ENCODE results near the gene MFRP.

The MFRP gene

GRCh38 chr11:119319136-119319699, 27.3 kb downstream of the MFRP start:
- in situ Hi-C loops (cut with MboI; ENCODE audit: low sequenced_read_pairs) = no loop called here

GRCh38 chr11:119318240-119319135, 28.0 kb downstream of the MFRP start:
- in situ Hi-C loops (cut with MboI; ENCODE audit: low sequenced_read_pairs) = no loop called here

GRCh38 chr11:119317592-119318239, 28.8 kb downstream of the MFRP start:
- in situ Hi-C loops (cut with MboI; ENCODE audit: low sequenced_read_pairs) = no loop called here

GRCh38 chr11:119316729-119317591, 29.5 kb downstream of the MFRP start, which contains the start of gene MCAM:
Gene MCAM, minus strand, starts transcription at chr11:119317130. Its CDS starts 29 bp downstream, at chr11:119317101.
- in situ Hi-C loops (cut with MboI; ENCODE audit: low sequenced_read_pairs) = no loop called here

- in situ Hi-C loops (cut with MboI; ENCODE audit: low sequenced_read_pairs) = no loop called here
Observed at GRCh38 chr11:119316016-119316728, 30.3 kb downstream of the MFRP start.

GRCh38 chr11:119315131-119316015, 31.1 kb downstream of the MFRP start:
- in situ Hi-C loops (cut with MboI; ENCODE audit: low sequenced_read_pairs) = no loop called here

- in situ Hi-C loops (cut with MboI; ENCODE audit: low sequenced_read_pairs) = no loop called here
Observed at GRCh38 chr11:119314726-119315125, 31.8 kb downstream of the MFRP start.

GRCh38 chr11:119310682-119311052, 35.8 kb downstream of the MFRP start:
- in situ Hi-C loops (cut with MboI; ENCODE audit: low sequenced_read_pairs) = no loop called here

- in situ Hi-C loops (cut with MboI; ENCODE audit: low sequenced_read_pairs) = no loop called here
Observed at GRCh38 chr11:119309953-119310681, 36.4 kb downstream of the MFRP start.

- in situ Hi-C loops (cut with MboI; ENCODE audit: low sequenced_read_pairs) = no loop called here
Observed at GRCh38 chr11:119309411-119309810, 37.1 kb downstream of the MFRP start.

- in situ Hi-C loops (cut with MboI; ENCODE audit: low sequenced_read_pairs) = no loop called here
Observed at GRCh38 chr11:119307974-119308373, 38.5 kb downstream of the MFRP start.

GRCh38 chr11:119307219-119307618, 39.3 kb downstream of the MFRP start:
- in situ Hi-C loops (cut with MboI; ENCODE audit: low sequenced_read_pairs) = no loop called here

GRCh38 chr11:119306373-119306890, 40.1 kb downstream of the MFRP start:
- in situ Hi-C loops (cut with MboI; ENCODE audit: low sequenced_read_pairs) = no loop called here

GRCh38 chr11:119305556-119306372, 40.7 kb downstream of the MFRP start:
- in situ Hi-C loops (cut with MboI; ENCODE audit: low sequenced_read_pairs) = no loop called here

- in situ Hi-C loops (cut with MboI; ENCODE audit: low sequenced_read_pairs) = no loop called here
Observed at GRCh38 chr11:119303227-119303718, 43.2 kb downstream of the MFRP start.

- in situ Hi-C loops (cut with MboI; ENCODE audit: low sequenced_read_pairs) = no loop called here
Observed at GRCh38 chr11:119300198-119300964, 46.1 kb downstream of the MFRP start.

- in situ Hi-C loops (cut with MboI; ENCODE audit: low sequenced_read_pairs) = no loop called here
Observed at GRCh38 chr11:119299416-119299815, 47.1 kb downstream of the MFRP start.
